Measurements from ENCODE around the gene VPS9D1.

- TF ChIP-seq EZH2 (IDR thresholded peaks at IDR 0.05; ENCODE audit: insufficient read depth, poor library complexity, severe bottlenecking) (no peak), EZH2phosphoT487 (IDR thresholded peaks at IDR 0.05; ENCODE audit: insufficient read depth, low read depth) (no peak)
Observed at GRCh38 chr16:89744813-89745212, 24.1 kb upstream of the VPS9D1 start.
